Stimulated activated naive CD8-positive, alpha-beta T cell treated with anti-CD3 and anti-CD28 coated beads, Interleukin-15, Interleukin-2, amounts not matched to agents 100 U/mL and 50 U/mL, for 24 hours (primary cell): Measurements from ENCODE around the gene USP7.
"Not testable (repeated sequence)": the region's sequence is repeated elsewhere in the genome, so short reads cannot be mapped to it uniquely, and the experiment has no call there.

Experiments used
- ATAC-seq: fragments of 150-1000 bp; cut with Tn5 transposase; one replicate; pipeline ENCODE4 v1.10.0; 2021
- DNase-seq: peaks from one replicate; pipeline ENCODE4 v3.0.0; 2021

Gene USP7

DNA sequence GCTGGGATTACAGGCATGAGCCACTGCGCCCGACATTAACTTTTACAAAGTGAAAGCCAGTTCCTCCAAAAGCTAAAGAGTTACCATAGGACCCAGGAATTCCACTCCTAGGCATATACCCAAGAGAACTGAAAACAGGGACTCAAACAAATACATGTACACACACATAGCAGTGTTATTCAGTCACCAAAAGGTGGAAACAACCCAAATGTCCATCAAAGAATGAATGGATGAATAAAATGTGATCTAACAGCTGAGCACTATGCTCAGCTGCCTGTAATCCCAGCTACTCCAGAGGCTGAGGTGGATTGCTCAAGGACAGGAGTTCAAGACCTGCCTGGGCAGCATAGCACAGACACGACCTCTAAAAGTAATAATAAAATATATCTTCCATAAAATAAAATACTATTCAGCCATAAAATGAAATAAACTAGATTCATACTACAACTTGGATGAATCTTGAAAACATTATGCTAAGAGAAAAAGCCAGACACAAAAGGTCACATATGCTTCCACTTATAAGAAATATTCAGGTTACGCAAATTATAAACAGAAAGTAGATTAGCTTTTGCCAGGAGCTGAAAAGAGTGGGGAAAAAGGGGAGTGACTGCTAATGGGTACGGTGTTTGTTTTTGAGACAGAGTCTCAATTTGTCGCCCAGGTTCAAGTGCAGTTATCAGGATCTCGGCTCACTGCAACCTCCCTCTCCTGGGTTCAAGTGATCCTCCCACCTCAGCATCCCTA, 9.3 kb upstream of the USP7 start:
- no peak for DNase-seq

GRCh38 chr16:8971416-8971815, 7.7 kb upstream of the USP7 start:
- ATAC-seq (no peak), DNase-seq (no peak)

More for the DNA sequence above, 9.3 kb upstream of the USP7 start:
- ATAC-seq, result no peak

DNA sequence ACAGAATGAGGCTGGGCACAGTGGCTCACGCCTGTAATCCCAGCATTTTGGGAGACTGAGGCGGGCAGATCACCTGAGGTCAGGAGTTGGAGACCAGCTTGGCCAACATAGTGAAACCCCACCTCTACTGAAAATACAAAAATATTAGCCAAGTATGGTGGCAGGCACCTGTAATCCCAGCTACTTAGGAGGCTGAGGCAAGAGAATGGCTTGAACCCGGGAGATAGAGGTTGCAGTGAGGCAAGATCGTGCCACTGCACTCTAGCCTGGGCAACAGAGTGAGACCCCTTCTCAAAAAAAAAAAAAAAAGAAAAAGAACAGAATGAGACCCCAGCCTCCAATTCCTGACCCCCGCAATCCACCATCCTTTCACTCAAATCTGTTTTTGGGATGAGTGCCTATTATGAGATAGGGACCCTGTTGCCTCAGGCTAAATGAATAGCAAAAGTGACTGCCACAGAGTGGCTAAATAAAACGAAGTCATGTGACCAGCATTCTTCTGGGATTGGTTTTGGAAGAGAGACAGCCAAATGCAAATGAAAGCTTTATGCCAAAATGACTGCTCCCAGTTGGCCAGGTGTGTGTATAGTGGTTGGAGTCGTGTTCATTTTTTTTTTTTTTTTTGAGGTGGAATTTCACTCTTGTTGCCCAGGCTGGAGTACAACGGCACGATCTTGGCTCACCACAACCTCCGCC, 5.6 kb upstream of the USP7 start:
- ATAC-seq, DNase-seq: not testable (repeated sequence)

DNA sequence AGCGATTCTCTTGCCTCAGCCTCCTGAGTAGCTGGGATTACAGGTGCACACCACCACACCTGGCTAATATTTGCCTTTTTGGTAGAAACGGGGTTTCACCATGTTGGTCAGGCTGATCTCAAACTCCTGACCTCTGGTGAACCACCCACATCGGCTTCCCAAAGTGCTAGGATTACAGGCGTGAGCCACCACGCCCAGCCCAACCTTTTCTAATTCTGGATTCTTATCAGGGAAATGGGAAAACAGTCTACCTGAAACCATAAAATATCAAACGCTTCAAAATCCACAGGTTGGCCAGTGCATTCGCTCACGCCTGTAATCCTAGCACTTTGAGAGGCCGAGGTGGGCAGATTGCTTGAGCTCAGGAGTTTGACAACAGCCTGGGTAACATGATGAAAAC, 4.3 kb upstream of the USP7 start:
- not testable (repeated sequence) for ATAC-seq, DNase-seq

- no peak for ATAC-seq
- DNase-seq, result no peak
Measured at GRCh38 chr16:8967132-8967821, 3.6 kb upstream of the USP7 start.

DNA sequence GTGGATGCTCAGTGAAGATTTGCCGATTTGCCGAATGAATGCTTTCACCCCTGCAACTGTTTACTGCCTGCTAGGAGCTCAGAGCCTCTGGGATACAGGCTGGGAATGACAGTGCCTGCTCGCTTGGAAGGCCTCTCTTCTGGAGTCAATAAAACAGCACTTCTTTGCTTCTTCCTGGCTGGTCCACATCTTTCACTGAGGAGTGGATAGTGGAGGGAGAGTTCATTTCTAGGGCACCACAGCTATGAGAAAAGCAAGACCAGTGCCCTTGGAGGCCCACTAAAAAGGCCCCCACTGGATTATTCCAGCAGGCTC, 3.1 kb upstream of the USP7 start:
- DNase-seq (no peak), ATAC-seq (no peak)

DNA sequence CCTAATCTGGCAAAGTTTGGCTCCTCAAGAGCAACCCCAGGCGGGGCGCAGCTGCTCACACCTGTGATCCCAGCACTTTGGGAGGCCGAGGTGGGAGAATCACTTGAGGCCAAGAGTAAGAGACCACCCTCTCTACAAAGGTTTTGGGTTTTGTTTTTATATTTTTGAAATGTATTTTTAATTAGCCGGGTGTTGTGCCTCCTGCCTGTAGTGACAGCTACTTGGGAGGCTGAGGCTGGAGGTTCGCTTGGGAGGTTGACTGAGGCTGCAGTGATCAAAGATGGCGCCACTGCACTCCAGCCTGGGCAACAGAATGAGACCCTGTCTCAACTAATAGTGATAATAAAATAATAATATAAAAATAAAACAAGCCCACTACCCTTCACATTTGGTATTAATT, 756 bp upstream of the USP7 start:
- DNase-seq, result no peak
- no peak for ATAC-seq

DNA sequence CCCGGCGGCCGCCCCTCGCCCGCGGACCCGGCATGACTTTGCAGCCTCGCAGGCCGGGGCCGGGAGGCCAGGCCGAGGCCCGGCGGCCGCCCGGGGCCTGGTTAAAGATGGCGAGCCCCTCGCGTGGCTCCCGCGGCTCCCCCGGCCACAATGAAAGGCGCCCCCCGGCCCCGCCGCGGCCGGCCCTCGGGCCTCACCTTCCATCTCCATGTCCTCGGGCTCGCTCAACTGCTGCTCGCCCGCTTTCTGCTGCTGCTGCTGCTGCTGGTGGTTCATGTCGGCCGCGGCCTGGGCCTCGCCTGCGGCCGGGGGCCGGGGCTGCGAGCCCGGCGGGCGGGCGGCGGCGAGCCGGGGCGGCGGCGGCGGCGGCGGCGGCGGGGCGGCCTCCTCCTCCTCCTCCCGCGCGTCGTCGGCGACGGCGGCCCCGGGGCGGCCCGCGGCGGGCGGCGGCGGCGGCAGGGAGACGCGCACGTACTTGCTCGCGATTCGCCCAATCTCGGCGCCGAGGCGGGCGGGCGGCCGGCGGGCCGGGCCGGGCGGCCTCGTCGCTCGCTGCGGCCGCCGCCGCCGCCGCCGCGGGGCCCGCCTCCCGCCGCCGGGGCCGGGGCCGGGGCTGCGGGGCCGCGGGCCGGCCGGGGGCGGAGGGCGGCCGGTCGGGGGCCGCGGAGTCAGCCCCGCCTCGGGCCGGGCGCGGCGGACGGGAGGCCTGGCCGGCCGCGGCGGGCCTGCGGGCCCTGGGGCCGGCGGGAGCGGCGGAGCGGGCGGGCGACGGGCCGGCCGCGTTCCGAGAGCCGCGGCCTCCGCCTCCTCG, 491 bp downstream of the USP7 start:
- peak; percentile 21 for DNase-seq

GRCh38 chr16:8962393-8963009, 1.2 kb downstream of the USP7 start:
- peak; percentile 4 for ATAC-seq
- peak; percentile 57 for DNase-seq

More for the DNA sequence above, 491 bp downstream of the USP7 start:
- ATAC-seq, result no peak

- no peak for DNase-seq
- ATAC-seq, result no peak
Measured at GRCh38 chr16:8961811-8962390, 1.8 kb downstream of the USP7 start.

- DNase-seq (no peak), ATAC-seq (no peak)
Measured at GRCh38 chr16:8960788-8961109, 3.0 kb downstream of the USP7 start.

- DNase-seq, result no peak
- peak; percentile 25 for ATAC-seq
Measured at GRCh38 chr16:8959921-8960787, 3.6 kb downstream of the USP7 start.

GRCh38 chr16:8958344-8959167, 5.2 kb downstream of the USP7 start:
- peak; percentile 43 for DNase-seq
- peak; percentile 15 for ATAC-seq

DNA sequence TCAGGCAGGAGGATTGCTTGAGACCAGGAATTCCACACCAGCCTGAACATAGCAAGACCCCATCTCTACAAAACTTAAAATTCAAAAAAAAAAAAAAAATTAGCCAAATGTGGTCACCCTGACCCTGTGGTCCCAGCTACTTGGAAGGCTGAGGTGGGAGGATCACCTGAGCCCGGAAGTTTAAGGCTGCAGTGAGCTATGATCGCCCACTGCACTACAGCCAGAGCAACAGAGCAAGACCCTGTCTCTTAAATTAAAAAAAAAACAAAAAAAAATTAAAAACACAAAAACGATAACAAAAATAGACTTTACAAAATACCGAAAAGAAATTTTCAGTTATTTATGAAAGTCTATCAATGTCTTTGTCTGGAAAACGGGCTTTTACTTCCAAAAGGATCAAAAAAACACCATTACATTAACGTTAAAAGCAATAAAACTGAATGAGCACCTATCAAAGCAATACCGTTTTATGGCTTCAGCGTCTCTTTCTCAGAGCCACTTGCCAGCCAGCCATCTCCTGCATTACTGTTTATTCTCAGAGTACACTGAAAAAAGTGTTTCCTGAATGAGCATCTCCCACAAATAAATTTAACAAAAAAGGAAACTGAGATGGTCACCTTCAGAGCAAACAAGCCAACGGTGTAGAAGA, 6.1 kb downstream of the USP7 start:
- no peak for DNase-seq
- no peak for ATAC-seq

GRCh38 chr16:8957063-8957397, 6.7 kb downstream of the USP7 start:
- DNase-seq (no peak), ATAC-seq (no peak)

DNA sequence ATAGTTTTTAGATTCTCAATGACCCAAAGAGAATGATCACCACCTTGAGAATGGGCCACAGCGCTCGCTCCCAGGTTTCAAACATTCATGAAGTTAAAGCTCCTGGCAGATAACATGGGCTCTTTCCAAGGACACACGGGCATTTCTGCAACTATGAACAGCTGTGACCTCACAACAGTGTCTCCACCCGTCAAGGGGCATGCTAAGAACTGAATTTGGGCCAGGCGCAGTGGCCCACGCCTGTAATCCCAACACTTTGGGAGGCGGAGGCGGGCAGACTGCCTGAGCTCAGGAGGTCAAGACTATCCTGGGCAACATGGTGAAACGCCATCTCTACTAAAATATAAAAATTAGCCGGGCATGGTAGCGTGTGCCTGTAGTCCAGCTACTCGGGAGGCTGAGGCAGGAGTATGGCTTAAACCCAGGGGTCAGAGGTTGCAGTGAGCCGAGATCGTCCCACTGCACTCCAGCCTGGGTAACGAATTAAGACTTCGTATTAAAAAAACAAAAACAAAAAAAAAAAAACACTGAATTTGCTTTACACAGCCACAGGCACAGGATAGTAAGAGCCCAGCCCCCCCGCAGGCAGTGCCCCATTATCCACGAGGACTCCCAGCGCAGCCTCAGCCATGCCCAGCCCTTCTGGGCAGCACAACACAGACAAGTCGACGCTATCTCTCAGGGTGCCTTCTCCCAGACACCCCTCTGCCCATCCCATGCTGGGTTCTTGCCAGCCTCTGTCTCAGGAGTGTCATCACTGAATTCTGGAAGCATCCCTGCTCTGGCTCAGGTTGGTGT, 7.2 kb downstream of the USP7 start:
- DNase-seq (no peak), ATAC-seq (no peak)

GRCh38 chr16:8955828-8956227, 7.9 kb downstream of the USP7 start:
- DNase-seq (no peak), ATAC-seq (no peak)

- DNase-seq, result no peak
- no peak for ATAC-seq
Measured at GRCh38 chr16:8953064-8953463, 10.6 kb downstream of the USP7 start.

- ATAC-seq, result no peak
- DNase-seq, result no peak
Measured at GRCh38 chr16:8952281-8952751, 11.4 kb downstream of the USP7 start.
